GM12878 (cell line): ENCODE measurements around the gene NBPF3. TPM values are rescaled to one million over a fixed set of nuclear protein-coding genes. Genes with fewer than 3 reads are reported as not detected.

Experiments
- ATAC-seq: fragments of 200-7000 bp; cut with Tn5 transposase; 3 replicates; pipeline ENCODE4 v1.9.1; 2020; ENCODE audit warnings: mild to moderate bottlenecking, moderate library complexity
- BruUV-seq: library from RNA; stranded (reverse); fragments of 400-500 nt; replicated peaks from 2 replicates; lab custom pipeline; 2021; lab: Mats Ljungman, UMichigan
- CTCF ChIA-PET: fragments of 300-600 bp; sonication (Branson Sonifier 250); formaldehyde crosslinking; extraction: SDS; loops from one replicate; lab custom pipeline; 2021; ENCODE audit warnings: inconsistent platforms; lab: Yijun Ruan, JAX
- POLR2A ChIA-PET: fragments of 350-600 bp; formaldehyde crosslinking; extraction: SDS; loops from one replicate; lab custom pipeline; 2021; ENCODE audit warnings: inconsistent platforms; lab: Charles Lee
- RAD21 ChIA-PET: fragments of 300-600 bp; sonication (Branson Sonifier 250); formaldehyde crosslinking; loops from one replicate; lab custom pipeline; 2023; ENCODE audit warnings: antibody characterized with exemption; ENCODE audit not compliant: unreplicated experiment; lab: Charles Lee
- SMC1A ChIA-PET: fragments of 300-600 bp; sonication (Branson Sonifier 250); formaldehyde crosslinking; loops from one replicate; lab custom pipeline; 2023; ENCODE audit not compliant: unreplicated experiment, uncharacterized antibody; lab: Charles Lee
- DNase-seq: peaks from one replicate; pipeline ENCODE4 v3.0.0-alpha.2; 2011; ENCODE audit warnings: low read depth, low spot score
- FAIRE-seq: peaks from 3 replicates; lab custom pipeline; 2011; peaks lifted over from hg19 to GRCh38; lab: Jason Lieb, UNC
- H2AFZ ChIP-seq: 2 replicates; pipeline ENCODE4 v1.6.0; 2011; ENCODE audit warnings: low read depth, low read length, control low read depth; ENCODE audit not compliant: control insufficient read depth
- H3K27ac ChIP-seq: 2 replicates; pipeline ENCODE4 v1.5.1; 2011; ENCODE audit warnings: control low read depth; ENCODE audit not compliant: control insufficient read depth, insufficient read depth
- H3K27me3 ChIP-seq, 2 experiments: replicated peaks in 1 of 2; 2 replicates each; pipeline versions ENCODE4 v1.6.0 to v1.6.1; 2011; ENCODE audit warnings: low read length in 1 of 2; ENCODE audit not compliant: control insufficient read depth in 2 of 2, insufficient read depth in 2 of 2
- H3K36me3 ChIP-seq, 2 experiments: 2 replicates each; pipeline ENCODE4 v1.5.1; 2011; ENCODE audit warnings: low read length in 1 of 2; ENCODE audit not compliant: control insufficient read depth in 2 of 2, insufficient read depth in 2 of 2
- H3K4me1 ChIP-seq: 2 replicates; pipeline ENCODE4 v1.6.1; 2011; ENCODE audit warnings: mild to moderate bottlenecking, low read length, moderate library complexity, mixed read lengths; ENCODE audit not compliant: control insufficient read depth, insufficient read depth
- H3K4me2 ChIP-seq: 2 replicates; pipeline ENCODE4 v1.6.0; 2011; ENCODE audit warnings: control low read depth; ENCODE audit not compliant: control insufficient read depth, insufficient read depth
- H3K4me3 ChIP-seq: fragments of 200-600 bp; sonication (generic); 2 replicates; pipeline ENCODE4 v1.5.1; 2016
- H3K79me2 ChIP-seq: 2 replicates; pipeline ENCODE4 v1.6.0; 2011; ENCODE audit warnings: low read length; ENCODE audit not compliant: control insufficient read depth, insufficient read depth
- H3K9ac ChIP-seq: 2 replicates; pipeline ENCODE4 v1.8.0; 2011; ENCODE audit warnings: low read length, control low read depth, mixed read lengths; ENCODE audit not compliant: control insufficient read depth, insufficient read depth
- H3K9me3 ChIP-seq: replicated peaks from 3 replicates; pipeline ENCODE4 v1.5.1; 2011; ENCODE audit warnings: mild to moderate bottlenecking, low read length; ENCODE audit not compliant: control insufficient read depth, insufficient read depth
- H4K20me1 ChIP-seq: 2 replicates; pipeline ENCODE4 v1.6.0; 2011; ENCODE audit not compliant: control insufficient read depth, insufficient read depth
- ATF7 ChIP-seq: fragments of 450-650 bp; IDR thresholded peaks from 2 replicates; pipeline ENCODE4 v1.6.1; 2016; ENCODE audit warnings: low read depth, mild to moderate bottlenecking
- CREM ChIP-seq: IDR thresholded peaks from 2 replicates; pipeline ENCODE4 v1.6.1; 2014; ENCODE audit warnings: antibody characterized with exemption, low read depth
- DPF2 ChIP-seq: fragments of 450-650 bp; IDR thresholded peaks from 2 replicates; pipeline ENCODE4 v1.6.1; 2017; ENCODE audit warnings: mild to moderate bottlenecking
- GABPA ChIP-seq: IDR thresholded peaks from 2 replicates; pipeline ENCODE4 v1.6.1; 2014; ENCODE audit warnings: antibody characterized with exemption, low read depth, mild to moderate bottlenecking, inconsistent platforms
- KLF5 ChIP-seq: fragments of 450-650 bp; IDR thresholded peaks from 2 replicates; pipeline ENCODE4 v1.6.1; 2014; ENCODE audit warnings: mild to moderate bottlenecking; ENCODE audit not compliant: partially characterized antibody
- MEF2B ChIP-seq: fragments of 450-650 bp; IDR thresholded peaks from 2 replicates; pipeline ENCODE4 v1.6.1; 2018; ENCODE audit warnings: mild to moderate bottlenecking, moderate library complexity; ENCODE audit not compliant: partially characterized antibody, poor library complexity, severe bottlenecking
- MTA3 ChIP-seq: IDR thresholded peaks from 2 replicates; pipeline ENCODE4 v1.6.1; 2012; ENCODE audit warnings: low read length, inconsistent platforms, borderline replicate concordance
- SPI1 ChIP-seq: IDR thresholded peaks from 2 replicates; pipeline ENCODE4 v1.6.1; 2011; ENCODE audit warnings: low read depth, mild to moderate bottlenecking, low read length, moderate library complexity, borderline replicate concordance; ENCODE audit not compliant: insufficient read depth
- WGBS: methylation state at CpG from one replicate; pipeline ENCODE4 v1.1.6; 2016; ENCODE audit warnings: low lambda C conversion rate; ENCODE audit not compliant: insufficient replicate concordance, insufficient coverage; ENCODE audit errors: missing lambda C conversion rate; 5-methylcytosine and 5-hydroxymethylcytosine counted together
- in situ Hi-C: fragments of 300-500 bp; cut with MboI; formaldehyde crosslinking; loops from 9 replicates; pipeline ENCODE4 v1.14.3; 2018; ENCODE audit warnings: mixed read lengths
- intact Hi-C: fragments of 100-400 bp; cut with micrococcal nuclease; formaldehyde crosslinking; loops from one replicate; pipeline ENCODE4 v1.14.2; 2022; ENCODE audit not compliant: unreplicated experiment
- polyA plus RNA-seq, 11 experiments: library from polyadenylated mRNA; depleted of rRNA in 4 of 11; unstranded in 6 of 11; stranded (reverse) in 5 of 11; fragments of >200 nt; fragmentation: Nextera tagmentation in 4 of 11; fragmentation: Illumina TruSeq in 1 of 11; extraction: Ambion mirVana in 4 of 11; extraction: Trizol in 1 of 11; gene quantifications; 1 replicate in 1 of 11; 2 replicates in 10 of 11; pipeline versions ENCODE4 v1.2.1 to v1.2.3, GENCODE V29; 2011 to 2016; ENCODE audit warnings: inconsistent platforms in 2 of 11, missing spikeins in 2 of 11, low read depth in 1 of 11
- total RNA-seq, 4 experiments: library from RNA; depleted of rRNA in 3 of 4; stranded (reverse); fragments of >200 nt in 3 of 4; fragmentation: Illumina TruSeq in 1 of 4; extraction: Trizol in 1 of 4; gene quantifications; 2 replicates each; pipeline versions ENCODE4 v1.2.1 to v1.2.3, GENCODE V29; 2013 to 2021
- TF ChIP-seq, protein P1 (sequence below): fragments of 450-650 bp; IDR thresholded peaks from 2 replicates; pipeline ENCODE4 v1.6.1; 2016; ENCODE audit warnings: mild to moderate bottlenecking, moderate library complexity, borderline replicate concordance

NBPF3 gene
- total and polyA plus RNA-seq, 10 of the 15 experiments (the other 5 are each of a cell fraction or from before 2014, with no cell fraction given) = 0.56 to 4.4 (median 2.7) TPM

DNA sequence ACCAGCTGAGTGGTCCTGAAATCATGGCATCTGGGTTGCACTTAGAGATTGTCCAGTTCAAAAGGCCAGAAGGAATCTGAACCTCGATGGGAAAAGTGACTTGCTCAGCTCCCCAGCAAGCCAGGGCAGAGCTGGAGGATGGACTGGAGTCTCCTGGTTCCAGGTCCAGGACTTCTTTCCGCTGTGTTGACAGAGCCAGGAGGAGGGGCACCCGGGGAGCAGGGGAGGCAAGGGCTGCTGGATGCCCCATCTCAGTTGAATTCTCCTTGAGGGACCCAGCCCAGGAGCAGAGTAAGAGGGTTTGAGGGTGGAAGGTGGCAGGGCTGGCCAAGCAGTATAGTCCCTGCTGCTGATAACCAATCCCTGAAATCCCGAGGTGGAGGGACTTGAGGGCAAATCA, 66.9 kb downstream of the NBPF3 start:
- DNase-seq = no peak
- no peaks in the 10 kb centered on the region for H3K4me1 ChIP-seq
- H3K4me3 ChIP-seq = no peak overlapping the region
- no peaks in the 10 kb centered on the region for H3K79me2 ChIP-seq
- peaks cover 2 to 16% of the 10 kb centered on the region in 2 experiments for H3K27me3 ChIP-seq
- ChIA-PET RAD21 (interaction anchor here (9.8 kb wide), 1 partner anchor 28 kb away, joined by 109 read pairs; no protein-coding TSS in a partner anchor), CTCF (interaction anchor here (0.7 to 14.7 kb wide), 4 partner anchors 10 to 634 kb away, joined by 4 to 327 read pairs (median 4); no protein-coding TSS in a partner anchor), POLR2A (no interaction called here)
- in situ Hi-C loops (no loop called here), intact Hi-C loops (no loop called here)
- ATAC-seq = no peak
- TF ChIP-seq GABPA (no peak), KLF5 (no peak), DPF2 (no peak), ATF7 (no peak), MEF2B (no peak), MTA3 (no peak), CREM (no peak), SPI1 (no peak)
- TF ChIP-seq, protein P1, sequence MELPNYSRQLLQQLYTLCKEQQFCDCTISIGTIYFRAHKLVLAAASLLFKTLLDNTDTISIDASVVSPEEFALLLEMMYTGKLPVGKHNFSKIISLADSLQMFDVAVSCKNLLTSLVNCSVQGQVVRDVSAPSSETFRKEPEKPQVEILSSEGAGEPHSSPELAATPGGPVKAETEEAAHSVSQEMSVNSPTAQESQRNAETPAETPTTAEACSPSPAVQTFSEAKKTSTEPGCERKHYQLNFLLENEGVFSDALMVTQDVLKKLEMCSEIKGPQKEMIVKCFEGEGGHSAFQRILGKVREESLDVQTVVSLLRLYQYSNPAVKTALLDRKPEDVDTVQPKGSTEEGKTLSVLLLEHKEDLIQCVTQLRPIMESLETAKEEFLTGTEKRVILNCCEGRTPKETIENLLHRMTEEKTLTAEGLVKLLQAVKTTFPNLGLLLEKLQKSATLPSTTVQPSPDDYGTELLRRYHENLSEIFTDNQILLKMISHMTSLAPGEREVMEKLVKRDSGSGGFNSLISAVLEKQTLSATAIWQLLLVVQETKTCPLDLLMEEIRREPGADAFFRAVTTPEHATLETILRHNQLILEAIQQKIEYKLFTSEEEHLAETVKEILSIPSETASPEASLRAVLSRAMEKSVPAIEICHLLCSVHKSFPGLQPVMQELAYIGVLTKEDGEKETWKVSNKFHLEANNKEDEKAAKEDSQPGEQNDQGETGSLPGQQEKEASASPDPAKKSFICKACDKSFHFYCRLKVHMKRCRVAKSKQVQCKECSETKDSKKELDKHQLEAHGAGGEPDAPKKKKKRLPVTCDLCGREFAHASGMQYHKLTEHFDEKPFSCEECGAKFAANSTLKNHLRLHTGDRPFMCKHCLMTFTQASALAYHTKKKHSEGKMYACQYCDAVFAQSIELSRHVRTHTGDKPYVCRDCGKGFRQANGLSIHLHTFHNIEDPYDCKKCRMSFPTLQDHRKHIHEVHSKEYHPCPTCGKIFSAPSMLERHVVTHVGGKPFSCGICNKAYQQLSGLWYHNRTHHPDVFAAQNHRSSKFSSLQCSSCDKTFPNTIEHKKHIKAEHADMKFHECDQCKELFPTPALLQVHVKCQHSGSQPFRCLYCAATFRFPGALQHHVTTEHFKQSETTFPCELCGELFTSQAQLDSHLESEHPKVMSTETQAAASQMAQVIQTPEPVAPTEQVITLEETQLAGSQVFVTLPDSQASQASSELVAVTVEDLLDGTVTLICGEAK = no peak
- TF ChIP-seq, all 136 proteins: peak for 0
- Histone ChIP-seq H3K4me2 (no peak overlapping the region), H3K9ac (no peak overlapping the region), H2AFZ (no peak overlapping the region), H3K36me3 (no peaks in the 10 kb centered on the region), H4K20me1 (no peaks in the 10 kb centered on the region), H3K9me3 (no peaks in the 10 kb centered on the region), H3K27ac (no peak overlapping the region)
- BruUV-seq = no TSS peak
- SMC1A ChIA-PET = interaction anchor here (0.5 to 18.6 kb wide), 4 partner anchors 23 to 154 kb away, joined by 3 to 326 read pairs (median 3); no protein-coding TSS in a partner anchor
- WGBS = 6% methylated on average over 4 of the region's 4 CpGs
- FAIRE-seq = no peak
